MM.1S (cell line): Measurements from ENCODE around the gene FGD4.

Experiments
- DNase-seq: peaks from one replicate; pipeline ENCODE4 v3.0.0-alpha.2; 2015
- H2AFZ ChIP-seq: fragments of 300-600 bp; sonication (generic); 2 replicates; pipeline ENCODE4 v1.6.0; 2016; ENCODE audit warnings: antibody characterized with exemption, low read length
- H3F3A ChIP-seq: fragments of 300-600 bp; sonication (generic); 2 replicates; pipeline ENCODE4 v1.6.1; 2016; ENCODE audit warnings: mild to moderate bottlenecking, antibody characterized with exemption, low read length, moderate library complexity, mixed read lengths; ENCODE audit not compliant: insufficient read depth
- H3K27ac ChIP-seq: fragments of 300-600 bp; sonication (generic); 2 replicates; pipeline ENCODE4 v1.5.1; 2016; ENCODE audit warnings: mild to moderate bottlenecking, low read length
- H3K27me3 ChIP-seq: fragments of 300-600 bp; sonication (generic); replicated peaks from 2 replicates; pipeline ENCODE4 v1.6.0; 2016; ENCODE audit warnings: low read length; ENCODE audit not compliant: insufficient read depth
- H3K36me3 ChIP-seq: fragments of 300-600 bp; sonication (generic); replicated peaks from 2 replicates; pipeline ENCODE4 v1.6.1; 2016; ENCODE audit warnings: mild to moderate bottlenecking, low read length, mixed read lengths; ENCODE audit not compliant: insufficient read depth
- H3K4me1 ChIP-seq: fragments of 300-600 bp; sonication (generic); 2 replicates; pipeline ENCODE4 v1.6.1; 2016; ENCODE audit warnings: low read length, mixed read lengths
- H3K4me2 ChIP-seq: fragments of 300-600 bp; sonication (generic); 2 replicates; pipeline ENCODE4 v1.6.0; 2016; ENCODE audit warnings: low read depth, low read length
- H3K4me3 ChIP-seq: fragments of 300-600 bp; sonication (generic); 2 replicates; pipeline ENCODE4 v1.5.1; 2016; ENCODE audit warnings: low read length, mixed read lengths
- H3K79me2 ChIP-seq: fragments of 300-600 bp; sonication (generic); 2 replicates; pipeline ENCODE4 v1.6.1; 2016; ENCODE audit warnings: mixed run types, low read length, mixed read lengths
- H3K9ac ChIP-seq: fragments of 300-600 bp; sonication (generic); 2 replicates; pipeline ENCODE4 v1.6.1; 2016; ENCODE audit warnings: low read length, mixed read lengths
- H3K9me2 ChIP-seq: fragments of 300-600 bp; sonication (generic); replicated peaks from 2 replicates; pipeline ENCODE4 v1.6.1; 2016; ENCODE audit warnings: mild to moderate bottlenecking, low read length, mixed read lengths; ENCODE audit not compliant: insufficient read depth
- H3K9me3 ChIP-seq: fragments of 300-600 bp; sonication (generic); replicated peaks from 2 replicates; pipeline ENCODE4 v1.6.1; 2016; ENCODE audit warnings: mild to moderate bottlenecking, low read length, mixed read lengths; ENCODE audit not compliant: insufficient read depth
- H4K20me1 ChIP-seq: fragments of 300-600 bp; sonication (generic); 2 replicates; pipeline ENCODE4 v1.6.1; 2016; ENCODE audit warnings: mild to moderate bottlenecking, low read length, moderate library complexity, mixed read lengths; ENCODE audit not compliant: insufficient read depth
- EZH2 ChIP-seq: fragments of 300-600 bp; sonication (generic); optimal IDR thresholded peaks from 2 replicates; pipeline ENCODE3; 2017; ENCODE audit warnings: low read depth, mild to moderate bottlenecking, antibody characterized with exemption, low read length, mixed read lengths
- EZH2phosphoT487 ChIP-seq: fragments of 300-600 bp; sonication (generic); IDR thresholded peaks from 2 replicates; pipeline ENCODE4 v1.6.1; 2018; ENCODE audit warnings: antibody characterized with exemption, low read length
- TF ChIP-seq, protein P1 (sequence below): fragments of 300-600 bp; sonication (generic); IDR thresholded peaks from 2 replicates; pipeline ENCODE4 v1.5.1; 2016; ENCODE audit warnings: antibody characterized with exemption, low read length, mixed read lengths

The FGD4 gene

DNA sequence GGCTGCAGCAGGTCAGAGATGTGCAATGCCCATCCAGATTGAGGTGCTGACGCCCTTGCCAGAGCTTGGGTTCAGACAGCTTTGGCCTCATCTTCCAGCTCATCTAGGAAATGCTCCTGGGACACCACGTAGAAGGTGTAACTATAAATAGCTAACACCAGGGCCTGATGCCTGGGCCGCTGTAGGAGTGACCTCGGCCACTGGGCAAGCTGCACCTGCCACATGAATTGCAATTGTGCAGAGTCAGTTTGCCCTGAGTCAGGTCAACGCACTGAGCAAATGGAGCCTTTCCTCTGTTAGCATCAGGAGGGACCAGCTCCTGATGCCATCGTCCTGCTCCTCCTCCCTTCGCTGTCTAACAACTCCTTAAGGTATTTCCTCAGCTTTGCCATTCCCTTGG is 262.3 kb downstream of the FGD4 start:
- no peak for DNase-seq
- H3K9me3 ChIP-seq: no peaks in the 10 kb centered on the region
- H3K9ac ChIP-seq: no peak overlapping the region
- H3K9me2 ChIP-seq: no peaks in the 10 kb centered on the region
- H3K4me3 ChIP-seq: no peak overlapping the region
- H3K27ac ChIP-seq: no peak overlapping the region
- H3K27me3 ChIP-seq: no peaks in the 10 kb centered on the region
- H3K4me2 ChIP-seq: no peak overlapping the region
- no peaks in the 10 kb centered on the region for H3K36me3 ChIP-seq
- TF ChIP-seq EZH2 (no peak), EZH2phosphoT487 (no peak)
- TF ChIP-seq, protein P1, sequence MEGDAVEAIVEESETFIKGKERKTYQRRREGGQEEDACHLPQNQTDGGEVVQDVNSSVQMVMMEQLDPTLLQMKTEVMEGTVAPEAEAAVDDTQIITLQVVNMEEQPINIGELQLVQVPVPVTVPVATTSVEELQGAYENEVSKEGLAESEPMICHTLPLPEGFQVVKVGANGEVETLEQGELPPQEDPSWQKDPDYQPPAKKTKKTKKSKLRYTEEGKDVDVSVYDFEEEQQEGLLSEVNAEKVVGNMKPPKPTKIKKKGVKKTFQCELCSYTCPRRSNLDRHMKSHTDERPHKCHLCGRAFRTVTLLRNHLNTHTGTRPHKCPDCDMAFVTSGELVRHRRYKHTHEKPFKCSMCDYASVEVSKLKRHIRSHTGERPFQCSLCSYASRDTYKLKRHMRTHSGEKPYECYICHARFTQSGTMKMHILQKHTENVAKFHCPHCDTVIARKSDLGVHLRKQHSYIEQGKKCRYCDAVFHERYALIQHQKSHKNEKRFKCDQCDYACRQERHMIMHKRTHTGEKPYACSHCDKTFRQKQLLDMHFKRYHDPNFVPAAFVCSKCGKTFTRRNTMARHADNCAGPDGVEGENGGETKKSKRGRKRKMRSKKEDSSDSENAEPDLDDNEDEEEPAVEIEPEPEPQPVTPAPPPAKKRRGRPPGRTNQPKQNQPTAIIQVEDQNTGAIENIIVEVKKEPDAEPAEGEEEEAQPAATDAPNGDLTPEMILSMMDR: no peak
- no peak overlapping the region for H2AFZ ChIP-seq
- no peaks in the 10 kb centered on the region for H4K20me1 ChIP-seq
- no peaks in the 10 kb centered on the region; the same call in 1 of the 2 replicates for H3F3A ChIP-seq
- H3K4me1 ChIP-seq: no peaks in the 10 kb centered on the region; the same call in 1 of the 2 replicates
- H3K79me2 ChIP-seq: no peaks in the 10 kb centered on the region

DNA sequence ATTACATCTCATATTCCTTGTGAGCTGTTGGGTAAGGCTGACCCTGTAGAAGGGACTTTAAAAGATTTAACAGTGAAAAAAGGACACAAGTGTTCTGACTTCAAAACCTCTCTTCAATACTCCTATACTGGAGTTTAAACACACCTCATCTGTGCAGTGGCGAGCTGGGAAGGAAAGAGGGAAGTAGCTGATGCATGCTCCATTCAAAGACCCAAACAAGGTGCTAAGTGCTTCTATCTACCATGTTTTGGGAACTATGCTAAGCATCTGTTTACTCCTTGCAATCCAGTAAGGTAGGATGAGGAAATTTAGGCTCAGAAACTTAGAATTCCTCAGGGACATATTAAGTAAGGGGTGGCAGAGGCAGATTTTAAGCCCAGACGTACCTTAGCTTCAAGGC is 263.3 kb downstream of the FGD4 start:
- Histone ChIP-seq H2AFZ (no peak overlapping the region), H3K27me3 (no peaks in the 10 kb centered on the region), H3K79me2 (no peaks in the 10 kb centered on the region), H4K20me1 (no peaks in the 10 kb centered on the region), H3K9me2 (no peaks in the 10 kb centered on the region), H3K36me3 (no peaks in the 10 kb centered on the region), H3K27ac (no peak overlapping the region), H3K9ac (no peak overlapping the region), H3F3A (no peaks in the 10 kb centered on the region; the same call in 1 of the 2 replicates), H3K4me3 (no peak overlapping the region), H3K4me1 (no peaks in the 10 kb centered on the region; the same call in 1 of the 2 replicates), H3K4me2 (no peak overlapping the region), H3K9me3 (no peaks in the 10 kb centered on the region)
- DNase-seq: no peak
- TF ChIP-seq EZH2phosphoT487 (no peak), EZH2 (no peak)
- TF ChIP-seq, protein P1: no peak

DNA sequence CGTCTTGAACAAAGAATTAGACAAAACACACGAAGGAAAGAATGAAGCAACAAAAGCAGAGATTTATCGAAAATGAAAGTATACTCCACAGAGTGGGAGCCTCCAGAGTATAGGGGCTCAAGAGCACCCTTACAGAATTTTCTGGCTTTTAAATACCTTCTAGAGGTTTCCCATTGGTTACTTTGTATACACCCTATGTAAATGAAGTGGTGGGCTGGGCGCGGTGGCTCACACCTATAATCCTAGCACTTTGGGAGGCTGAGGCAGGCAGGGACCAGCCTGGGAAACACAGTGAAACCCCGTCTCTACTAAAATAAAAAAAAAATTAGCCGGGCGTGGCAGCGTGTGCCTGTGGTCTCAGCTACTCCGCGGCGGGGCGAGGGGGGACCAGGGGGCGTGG is 266.7 kb downstream of the FGD4 start:
- Histone ChIP-seq H3K27me3 (no peaks in the 10 kb centered on the region), H3K9me2 (no peaks in the 10 kb centered on the region), H3K79me2 (no peaks in the 10 kb centered on the region), H3K36me3 (no peaks in the 10 kb centered on the region), H2AFZ (no peak overlapping the region), H3F3A (no peaks in the 10 kb centered on the region), H3K4me2 (no peak overlapping the region), H3K9me3 (no peaks in the 10 kb centered on the region), H3K4me3 (no peak overlapping the region), H3K27ac (no peak overlapping the region), H3K9ac (no peak overlapping the region), H4K20me1 (no peaks in the 10 kb centered on the region), H3K4me1 (no peaks in the 10 kb centered on the region)
- no peak for DNase-seq
- TF ChIP-seq EZH2 (no peak), EZH2phosphoT487 (no peak)
- TF ChIP-seq, protein P1: no peak
